WTC11 (cell line): ENCODE data around the gene SLC11A2. TPM values are rescaled to one million over a fixed set of nuclear protein-coding genes. Genes with fewer than 3 reads are reported as not detected.

ENCODE experiments used
- ATAC-seq: fragments of 200-7000 bp; cut with Tn5 transposase; 2 replicates; pipeline ENCODE4 v1.10.0; 2021; ENCODE audit warnings: mild to moderate bottlenecking, moderate library complexity
- CTCF ChIA-PET: fragments of 300-600 bp; sonication (Branson Sonifier 250); formaldehyde crosslinking; loops from one replicate; lab custom pipeline; 2021; ENCODE audit warnings: antibody characterized with exemption; lab: Charles Lee
- POLR2A ChIA-PET: fragments of 350-600 bp; sonication (Branson Sonifier 250); formaldehyde crosslinking; loops from one replicate; lab custom pipeline; 2021; ENCODE audit warnings: antibody characterized with exemption; lab: Charles Lee
- DNase-seq: peaks from one replicate; pipeline ENCODE4 v3.0.0; 2021; ENCODE audit warnings: low spot score
- H3K27ac Mint-ChIP-seq: 2 replicates; pipeline ENCODE4 v1.8.0; 2021; ENCODE audit warnings: mixed read lengths
- H3K27me3 Mint-ChIP-seq: 2 replicates; pipeline ENCODE4 v1.8.0; 2021; ENCODE audit warnings: low read depth, mild to moderate bottlenecking, moderate library complexity, mixed read lengths
- H3K36me3 Mint-ChIP-seq: 2 replicates; pipeline ENCODE4 v1.8.0; 2021; ENCODE audit warnings: mixed read lengths
- H3K4me1 Mint-ChIP-seq: 2 replicates; pipeline ENCODE4 v1.8.0; 2022; ENCODE audit warnings: mixed read lengths
- H3K4me3 Mint-ChIP-seq: 2 replicates; pipeline ENCODE4 v1.8.0; 2021; ENCODE audit warnings: mild to moderate bottlenecking, moderate library complexity, mixed read lengths
- H3K9me3 Mint-ChIP-seq: 2 replicates; pipeline ENCODE4 v1.8.0; 2021; ENCODE audit warnings: mixed read lengths
- ATF1 ChIP-seq: sonication (generic); formaldehyde crosslinking; IDR thresholded peaks from 2 replicates; pipeline ENCODE4 v1.8.1; 2023; ENCODE audit warnings: mild to moderate bottlenecking, moderate library complexity, missing genetic modification reagents
- ATF3 ChIP-seq: sonication (generic); formaldehyde crosslinking; conservative IDR thresholded peaks from 2 replicates; pipeline ENCODE4 v1.8.1; 2022; ENCODE audit warnings: mild to moderate bottlenecking, missing genetic modification reagents
- CBFB ChIP-seq: sonication (generic); formaldehyde crosslinking; IDR thresholded peaks from 2 replicates; pipeline ENCODE4 v1.8.1; 2022; ENCODE audit warnings: mild to moderate bottlenecking, low read depth, missing genetic modification reagents
- E2F4 ChIP-seq: sonication (generic); formaldehyde crosslinking; IDR thresholded peaks from 2 replicates; pipeline ENCODE4 v1.8.1; 2022; ENCODE audit warnings: low read depth, mild to moderate bottlenecking, moderate library complexity, missing genetic modification reagents, borderline replicate concordance
- ETV6 ChIP-seq: sonication (generic); formaldehyde crosslinking; IDR thresholded peaks from 2 replicates; pipeline ENCODE4 v1.8.1; 2022; ENCODE audit warnings: mild to moderate bottlenecking, missing genetic modification reagents
- FOXK1 ChIP-seq: sonication (generic); formaldehyde crosslinking; IDR thresholded peaks from 2 replicates; pipeline ENCODE4 v1.8.0; 2022; ENCODE audit warnings: mild to moderate bottlenecking, moderate library complexity, missing genetic modification reagents
- GABPB1 ChIP-seq: sonication (generic); formaldehyde crosslinking; IDR thresholded peaks from 2 replicates; pipeline ENCODE4 v1.8.1; 2023; ENCODE audit warnings: mild to moderate bottlenecking, missing genetic modification reagents
- HMGXB4 ChIP-seq: sonication (generic); formaldehyde crosslinking; IDR thresholded peaks from 2 replicates; pipeline ENCODE4 v1.8.1; 2023; ENCODE audit warnings: mild to moderate bottlenecking, moderate library complexity, missing genetic modification reagents
- IRF2 ChIP-seq: sonication (generic); formaldehyde crosslinking; IDR thresholded peaks from 2 replicates; pipeline ENCODE4 v1.8.0; 2022; ENCODE audit warnings: low read depth, missing genetic modification reagents, borderline replicate concordance
- JAZF1 ChIP-seq: fragments of 250-450 bp; sonication (Bioruptor Pico); IDR thresholded peaks from 2 replicates; pipeline ENCODE4 v1.9.0; 2021; ENCODE audit warnings: moderate library complexity, mild to moderate bottlenecking, inconsistent platforms
- NFATC4 ChIP-seq: fragments of 250-450 bp; sonication (Bioruptor Pico); IDR thresholded peaks from 2 replicates; pipeline ENCODE4 v1.9.0; 2021; ENCODE audit warnings: mild to moderate bottlenecking
- NR3C1 ChIP-seq: sonication (generic); formaldehyde crosslinking; conservative IDR thresholded peaks from 2 replicates; pipeline ENCODE4 v1.8.1; 2023; ENCODE audit warnings: low read depth, mild to moderate bottlenecking, missing genetic modification reagents
- OVOL2 ChIP-seq: fragments of 250-450 bp; sonication (Bioruptor Pico); IDR thresholded peaks from 2 replicates; pipeline ENCODE4 v1.9.0; 2021; ENCODE audit warnings: mild to moderate bottlenecking, borderline replicate concordance
- PRDM15 ChIP-seq: sonication (generic); formaldehyde crosslinking; IDR thresholded peaks from 2 replicates; pipeline ENCODE4 v1.8.0; 2022; ENCODE audit warnings: missing genetic modification reagents
- PRRX2 ChIP-seq: fragments of 250-450 bp; sonication (Bioruptor Pico); IDR thresholded peaks from 2 replicates; pipeline ENCODE4 v1.8.0; 2021; ENCODE audit warnings: mild to moderate bottlenecking
- SMAD4 ChIP-seq: sonication (generic); formaldehyde crosslinking; IDR thresholded peaks from 2 replicates; pipeline ENCODE4 v1.8.0; 2022; ENCODE audit warnings: mild to moderate bottlenecking, missing genetic modification reagents
- TP53 ChIP-seq: sonication (generic); formaldehyde crosslinking; IDR thresholded peaks from 2 replicates; pipeline ENCODE4 v1.8.1; 2023; ENCODE audit warnings: mild to moderate bottlenecking, missing genetic modification reagents
- ZNF121 ChIP-seq: sonication (generic); formaldehyde crosslinking; IDR thresholded peaks from 2 replicates; pipeline ENCODE4 v1.8.0; 2023; ENCODE audit warnings: missing genetic modification reagents
- ZNF219 ChIP-seq: sonication (generic); formaldehyde crosslinking; IDR thresholded peaks from 2 replicates; pipeline ENCODE4 v1.8.0; 2023; ENCODE audit warnings: missing genetic modification reagents, mild to moderate bottlenecking, borderline replicate concordance
- ZNF232 ChIP-seq: sonication (generic); formaldehyde crosslinking; IDR thresholded peaks from 2 replicates; pipeline ENCODE4 v1.8.0; 2022; ENCODE audit warnings: mild to moderate bottlenecking, missing genetic modification reagents
- ZNF317 ChIP-seq: sonication (generic); formaldehyde crosslinking; IDR thresholded peaks from 2 replicates; pipeline ENCODE4 v1.8.1; 2023; ENCODE audit warnings: low read depth, mild to moderate bottlenecking, moderate library complexity, missing genetic modification reagents, borderline replicate concordance
- ZNF396 ChIP-seq: fragments of 250-450 bp; sonication (Bioruptor Pico); IDR thresholded peaks from 2 replicates; pipeline ENCODE4 v1.8.0; 2021; ENCODE audit warnings: mild to moderate bottlenecking, moderate library complexity, borderline replicate concordance
- ZNF416 ChIP-seq: fragments of 250-450 bp; sonication (Bioruptor Pico); IDR thresholded peaks from 2 replicates; pipeline ENCODE4 v1.9.0; 2021; ENCODE audit warnings: mild to moderate bottlenecking, inconsistent platforms
- ZNF423 ChIP-seq: fragments of 250-450 bp; sonication (Bioruptor Pico); IDR thresholded peaks from 2 replicates; pipeline ENCODE4 v2.1.2; 2022; ENCODE audit warnings: mild to moderate bottlenecking, moderate library complexity
- ZNF532 ChIP-seq: fragments of 250-450 bp; sonication (Bioruptor Pico); IDR thresholded peaks from 2 replicates; pipeline ENCODE4 v1.9.0; 2021; ENCODE audit warnings: mild to moderate bottlenecking, borderline replicate concordance
- ZNF671 ChIP-seq: fragments of 250-450 bp; sonication (Bioruptor Pico); IDR thresholded peaks from 2 replicates; pipeline ENCODE4 v1.8.0; 2021; ENCODE audit warnings: mild to moderate bottlenecking
- total RNA-seq: library from RNA; stranded (reverse); gene quantifications from 3 replicates; pipeline ENCODE4 v1.2.3, GENCODE V29; 2021

SLC11A2 gene
- total RNA-seq, 1 experiment from 2014 or later, result 58.0 TPM

- no peak for TF ChIP-seq PRDM15 (CRISPR knock-in tag)
- TF ChIP-seq E2F4 (CRISPR knock-in tag), result no peak
- no peak for TF ChIP-seq FOXK1 (CRISPR knock-in tag)
- TF ChIP-seq IRF2, result no peak
- no peak for TF ChIP-seq PRRX2 (CRISPR knock-in tag)
Measured at GRCh38 chr12:51059086-51059485, 32.9 kb upstream of the SLC11A2 start (continued).

- Mint-ChIP-seq H3K4me1 (no peaks in the 10 kb centered on the region), H3K36me3 (peaks cover 54% of the 10 kb centered on the region), H3K27me3 (no peaks in the 10 kb centered on the region), H3K4me3 (no peak overlapping the region), H3K9me3 (no peaks in the 10 kb centered on the region), H3K27ac (no peak overlapping the region)
- ATAC-seq, result no peak
- POLR2A ChIA-PET, result no interaction called here
- CTCF ChIA-PET, result no interaction called here
- TF ChIP-seq ATF3 (no peak), ZNF671 (CRISPR knock-in tag) (no peak), ETV6 (CRISPR knock-in tag) (no peak), ZNF232 (no peak)
- DNase-seq, result no peak
Measured at GRCh38 chr12:51056242-51056641, 30.1 kb upstream of the SLC11A2 start.

GRCh38 chr12:51055060-51055459 is 28.9 kb upstream of the SLC11A2 start:
- DNase-seq (no peak), ATAC-seq (no peak)
- H3K4me3 Mint-ChIP-seq, result no peak overlapping the region
- peaks cover 49% of the 10 kb centered on the region for H3K36me3 Mint-ChIP-seq
- H3K9me3 Mint-ChIP-seq, result no peaks in the 10 kb centered on the region
- H3K27ac Mint-ChIP-seq, result no peak overlapping the region
- CTCF ChIA-PET, result no interaction called here
- TF ChIP-seq ATF1 (CRISPR knock-in tag) (no peak), ZNF121 (CRISPR knock-in tag) (no peak), OVOL2 (no peak), SMAD4 (CRISPR knock-in tag) (no peak), GABPB1 (CRISPR knock-in tag) (no peak), ZNF532 (no peak), TP53 (no peak), ZNF396 (no peak), NFATC4 (no peak), JAZF1 (CRISPR knock-in tag) (no peak), NR3C1 (CRISPR knock-in tag) (no peak), CBFB (no peak), ZNF219 (CRISPR knock-in tag) (no peak), ZNF423 (CRISPR knock-in tag) (no peak), ZNF416 (CRISPR knock-in tag) (no peak), ZNF317 (no peak), HMGXB4 (CRISPR knock-in tag) (no peak)
- TF ChIP-seq, all 79 proteins: peak for 0
- POLR2A ChIA-PET, result no interaction called here
- Mint-ChIP-seq H3K4me1 (no peaks in the 10 kb centered on the region), H3K27me3 (no peaks in the 10 kb centered on the region)
